Measurements from ENCODE around the gene WFIKKN2. TPM values are rescaled to one million over a fixed set of nuclear protein-coding genes. Genes with fewer than 3 reads are reported as not detected.

WFIKKN2 gene
- total and polyA plus RNA-seq, 5 experiments from 2014 or later, result not detected

DNA sequence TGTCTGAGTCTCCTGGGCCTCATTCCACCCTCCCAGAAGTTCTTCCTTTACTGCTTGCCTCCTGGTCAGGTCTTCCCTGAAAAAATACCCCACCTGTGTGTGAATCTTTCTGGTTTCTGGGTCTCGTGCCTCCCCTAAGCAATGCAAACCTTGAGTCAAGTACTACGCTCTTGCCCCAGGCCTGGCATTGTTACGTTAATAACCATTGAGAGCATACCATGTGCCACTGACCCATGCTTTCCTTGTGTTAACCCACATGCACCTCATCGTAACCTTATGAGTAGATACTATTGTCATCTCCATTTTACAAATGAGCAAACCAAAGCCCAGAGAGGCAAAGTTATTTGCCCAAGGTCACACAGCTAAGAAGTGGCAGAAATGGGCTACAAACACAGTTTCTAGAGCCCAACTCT, 56.2 kb downstream of the WFIKKN2 start:
- Mint-ChIP-seq H3K4me1 (peaks cover 14 to 23% (median 16%) of the 10 kb centered on the region in 4 donors), H3K27ac (peak overlapping the region in 1 of 10 donors; percentile 41), H3K27me3 (no peaks in the 10 kb centered on the region), H3K9me3 (no peaks in the 10 kb centered on the region), H3K36me3 (no peaks in the 10 kb centered on the region), H3K4me3 (no peak overlapping the region)
- DNase-seq, result no peak
- ATAC-seq, result no peak
- POLR2A ChIA-PET, result interaction anchor here (0.7 to 5.0 kb wide), 3 partner anchors 17 to 1837 kb away, joined by 4 to 21 read pairs (median 7); partner anchors contain the start of gene TOB1

Other genes with a start within 250 kb of the WFIKKN2 start
- under 1 TPM in 1 of 2 experiments, not detected in 1; 0.10 TPM for gene ABCC3, start 200.7 kb upstream of the WFIKKN2 start, total RNA-seq
- gene ABCC3, start 200.7 kb upstream of the WFIKKN2 start, polyA plus RNA-seq, result not detected
- gene ANKRD40, start 127.7 kb upstream of the WFIKKN2 start, total RNA-seq, result 10 to 100 TPM; 35.5 to 39.5 TPM
- gene ANKRD40, start 127.7 kb upstream of the WFIKKN2 start, polyA plus RNA-seq, result 1 to 10 TPM; 2.8 to 5.2 (median 4.3) TPM
- gene LUC7L3, start 116.0 kb upstream of the WFIKKN2 start, total RNA-seq, result 100 to 1,000 TPM; 311 to 345 TPM
- 10 to 100 TPM; 41.6 to 58.4 (median 46.0) TPM for gene LUC7L3, start 116.0 kb upstream of the WFIKKN2 start, polyA plus RNA-seq
- not detected for gene ANKRD40CL, start 68.1 kb upstream of the WFIKKN2 start, total RNA-seq
- gene ANKRD40CL, start 68.1 kb upstream of the WFIKKN2 start, polyA plus RNA-seq, result not detected
- gene TOB1, start 30.8 kb downstream of the WFIKKN2 start, total RNA-seq, result 100 to 1,000 TPM in 1 of 2 experiments, 10 to 100 TPM in 1; 86.8 to 107 TPM
- gene TOB1, start 30.8 kb downstream of the WFIKKN2 start, polyA plus RNA-seq, result 100 to 1,000 TPM in 1 of 3 donors, 10 to 100 TPM in 2; 42.9 to 114 (median 65.1) TPM

All from naive thymus-derived CD8-positive, alpha-beta T cell (primary cell).